Measurements from ENCODE around the gene TLE6.

TLE6 gene

GRCh38 chr19:2974342-2975041 lies 2.9 kb upstream of the TLE6 start:
- Histone ChIP-seq H3K4me1 (ENCODE audit: control insufficient read depth, low read length) (peaks cover 69% of the 10 kb centered on the region), H3F3A (ENCODE audit: control insufficient read depth, insufficient read depth) (peaks cover 7% of the 10 kb centered on the region; the same call in 1 of the 2 replicates), H3K79me2 (ENCODE audit: control insufficient read depth, low read length) (peaks cover 5% of the 10 kb centered on the region), H3K4me3 (ENCODE audit: low read length) (no peak overlapping the region), H3K27me3 (ENCODE audit: control insufficient read depth, low read length) (no peaks in the 10 kb centered on the region), H3K4me2 (ENCODE audit: low read length) (peak overlapping the region; percentile 21), H3K27ac (ENCODE audit: low read depth, low read length) (no peak overlapping the region), H3K9me3 (ENCODE audit: control insufficient read depth, insufficient read depth, low read length) (no peaks in the 10 kb centered on the region), H3K9me2 (replicated peaks; ENCODE audit: control insufficient read depth, low read length) (no peaks in the 10 kb centered on the region), H3K36me3 (ENCODE audit: control insufficient read depth, low read length) (no peaks in the 10 kb centered on the region), H4K20me1 (ENCODE audit: control insufficient read depth, insufficient read depth, low read depth, low read length) (no peaks in the 10 kb centered on the region)
- TF ChIP-seq EZH2phosphoT487 (IDR thresholded peaks at IDR 0.05; ENCODE audit: borderline replicate concordance, low read length) (no peak), CTCF (IDR thresholded peaks at IDR 0.05; ENCODE audit: low read depth, low read length, poor library complexity, severe bottlenecking) (no peak)

- Histone ChIP-seq H3K4me2 (ENCODE audit: low read length) (peak overlapping the region; percentile 100), H3K27me3 (ENCODE audit: control insufficient read depth, low read length) (no peaks in the 10 kb centered on the region)
Measured at GRCh38 chr19:2976609-2977000, 759 bp upstream of the TLE6 start.

GRCh38 chr19:2977746-2978138 lies 378 bp downstream of the TLE6 start:
- Histone ChIP-seq H3F3A (ENCODE audit: control insufficient read depth, insufficient read depth) (peaks cover 7% of the 10 kb centered on the region; the same call in 1 of the 2 replicates), H3K4me3 (ENCODE audit: low read length) (peak overlapping the region; percentile 73), H3K27me3 (ENCODE audit: control insufficient read depth, low read length) (no peaks in the 10 kb centered on the region), H3K9me2 (replicated peaks; ENCODE audit: control insufficient read depth, low read length) (no peaks in the 10 kb centered on the region), H3K4me1 (ENCODE audit: control insufficient read depth, low read length) (peaks cover 42% of the 10 kb centered on the region), H3K4me2 (ENCODE audit: low read length) (peak overlapping the region; percentile 100), H3K36me3 (ENCODE audit: control insufficient read depth, low read length) (no peaks in the 10 kb centered on the region), H4K20me1 (ENCODE audit: control insufficient read depth, insufficient read depth, low read depth, low read length) (no peaks in the 10 kb centered on the region), H3K79me2 (ENCODE audit: control insufficient read depth, low read length) (peaks cover 5% of the 10 kb centered on the region), H3K9me3 (ENCODE audit: control insufficient read depth, insufficient read depth, low read length) (no peaks in the 10 kb centered on the region), H3K27ac (ENCODE audit: low read depth, low read length) (no peak overlapping the region)
- TF ChIP-seq EZH2phosphoT487 (IDR thresholded peaks at IDR 0.05; ENCODE audit: borderline replicate concordance, low read length) (no peak), CTCF (IDR thresholded peaks at IDR 0.05; ENCODE audit: low read depth, low read length, poor library complexity, severe bottlenecking) (peak; percentile 16)

More at GRCh38 chr19:2976609-2977000, 759 bp upstream of the TLE6 start:
- peaks cover 48% of the 10 kb centered on the region for H3K4me1 ChIP-seq (ENCODE audit: control insufficient read depth, low read length)
- peak overlapping the region; percentile 73 for H3K4me3 ChIP-seq (ENCODE audit: low read length)
- H4K20me1 ChIP-seq (ENCODE audit: control insufficient read depth, insufficient read depth, low read depth, low read length): no peaks in the 10 kb centered on the region
- H3K9me3 ChIP-seq (ENCODE audit: control insufficient read depth, insufficient read depth, low read length): no peaks in the 10 kb centered on the region
- H3K36me3 ChIP-seq (ENCODE audit: control insufficient read depth, low read length): no peaks in the 10 kb centered on the region
- H3K9me2 ChIP-seq (replicated peaks; ENCODE audit: control insufficient read depth, low read length): no peaks in the 10 kb centered on the region
- peaks cover 7% of the 10 kb centered on the region; the same call in 1 of the 2 replicates for H3F3A ChIP-seq (ENCODE audit: control insufficient read depth, insufficient read depth)
- TF ChIP-seq CTCF (IDR thresholded peaks at IDR 0.05; ENCODE audit: low read depth, low read length, poor library complexity, severe bottlenecking): no peak
- TF ChIP-seq EZH2phosphoT487 (IDR thresholded peaks at IDR 0.05; ENCODE audit: borderline replicate concordance, low read length): no peak
- peak overlapping the region; percentile 24 for H3K27ac ChIP-seq (ENCODE audit: low read depth, low read length)
- H3K79me2 ChIP-seq (ENCODE audit: control insufficient read depth, low read length): peaks cover 5% of the 10 kb centered on the region
